ENCODE results near the gene MT1F. TPM values are rescaled to one million over a fixed set of nuclear protein-coding genes. Genes with fewer than 3 reads are reported as not detected.

Gene MT1F
- total RNA-seq, 2 donors from 2014 or later = 27.5 to 92.0 TPM

DNA sequence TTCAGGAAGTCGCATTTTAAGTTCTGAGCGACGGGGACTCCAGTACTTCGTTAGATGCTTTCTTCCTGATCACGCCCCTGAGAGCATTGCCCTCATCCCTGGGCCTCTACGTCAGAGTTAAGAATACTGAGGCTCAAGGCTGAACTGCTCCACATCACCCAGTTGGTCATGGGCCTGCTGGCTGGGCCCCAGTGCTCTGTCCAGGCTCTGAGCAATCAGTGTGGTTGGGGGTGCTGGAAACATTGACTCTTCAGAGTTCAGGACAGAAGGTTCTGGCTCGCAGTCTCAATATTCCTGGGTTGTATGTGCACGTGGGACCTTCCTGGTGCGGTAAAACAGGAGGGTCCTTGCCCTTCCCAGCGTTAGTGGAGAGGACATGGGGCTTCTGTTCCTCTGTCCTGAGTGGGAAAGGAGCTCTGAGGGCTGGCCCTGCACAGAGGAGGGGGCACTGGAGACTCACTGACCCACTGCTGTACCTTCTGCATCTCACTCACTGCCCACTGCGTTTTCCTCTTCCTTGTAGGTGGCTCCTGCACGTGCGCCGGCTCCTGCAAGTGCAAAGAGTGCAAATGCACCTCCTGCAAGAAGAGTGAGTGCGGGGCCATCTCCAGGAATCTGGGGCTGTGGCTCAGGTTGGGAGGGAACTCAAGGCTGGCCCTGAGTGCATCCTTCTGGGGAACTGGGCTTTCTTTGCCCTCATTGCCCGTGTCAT is 31.7 kb upstream of the MT1F start:
- intact Hi-C loops (cut with DNase I) = no loop called here
- H3K36me3 ChIP-seq (replicated peaks in 1 of 2; ENCODE audit: insufficient read depth in 1 of 2, low read depth in 2 of 2) = no peaks in the 10 kb centered on the region
- DNase-seq = peak; percentile 71 to 87 (median 80)
- H3K4me3 ChIP-seq = peak overlapping the region; percentile 29 to 40
- WGBS, 2 donors = 4 to 6% methylated on average over 14 to 16 of the region's 16 CpGs
- no peaks in the 10 kb centered on the region for H3K27me3 ChIP-seq
- peak overlapping the region; percentile 93 to 98 (median 98) for H3K27ac ChIP-seq
- no peaks in the 10 kb centered on the region for H3K9me3 ChIP-seq
- H3K4me1 ChIP-seq = peaks cover 30% of the 10 kb centered on the region
- ATAC-seq = peak; percentile 69
- TF ChIP-seq, protein P1, sequence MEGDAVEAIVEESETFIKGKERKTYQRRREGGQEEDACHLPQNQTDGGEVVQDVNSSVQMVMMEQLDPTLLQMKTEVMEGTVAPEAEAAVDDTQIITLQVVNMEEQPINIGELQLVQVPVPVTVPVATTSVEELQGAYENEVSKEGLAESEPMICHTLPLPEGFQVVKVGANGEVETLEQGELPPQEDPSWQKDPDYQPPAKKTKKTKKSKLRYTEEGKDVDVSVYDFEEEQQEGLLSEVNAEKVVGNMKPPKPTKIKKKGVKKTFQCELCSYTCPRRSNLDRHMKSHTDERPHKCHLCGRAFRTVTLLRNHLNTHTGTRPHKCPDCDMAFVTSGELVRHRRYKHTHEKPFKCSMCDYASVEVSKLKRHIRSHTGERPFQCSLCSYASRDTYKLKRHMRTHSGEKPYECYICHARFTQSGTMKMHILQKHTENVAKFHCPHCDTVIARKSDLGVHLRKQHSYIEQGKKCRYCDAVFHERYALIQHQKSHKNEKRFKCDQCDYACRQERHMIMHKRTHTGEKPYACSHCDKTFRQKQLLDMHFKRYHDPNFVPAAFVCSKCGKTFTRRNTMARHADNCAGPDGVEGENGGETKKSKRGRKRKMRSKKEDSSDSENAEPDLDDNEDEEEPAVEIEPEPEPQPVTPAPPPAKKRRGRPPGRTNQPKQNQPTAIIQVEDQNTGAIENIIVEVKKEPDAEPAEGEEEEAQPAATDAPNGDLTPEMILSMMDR (IDR thresholded peaks at IDR 0.05) = no peak
- no peak for TF ChIP-seq POLR2A (IDR thresholded peaks at IDR 0.05)

DNA sequence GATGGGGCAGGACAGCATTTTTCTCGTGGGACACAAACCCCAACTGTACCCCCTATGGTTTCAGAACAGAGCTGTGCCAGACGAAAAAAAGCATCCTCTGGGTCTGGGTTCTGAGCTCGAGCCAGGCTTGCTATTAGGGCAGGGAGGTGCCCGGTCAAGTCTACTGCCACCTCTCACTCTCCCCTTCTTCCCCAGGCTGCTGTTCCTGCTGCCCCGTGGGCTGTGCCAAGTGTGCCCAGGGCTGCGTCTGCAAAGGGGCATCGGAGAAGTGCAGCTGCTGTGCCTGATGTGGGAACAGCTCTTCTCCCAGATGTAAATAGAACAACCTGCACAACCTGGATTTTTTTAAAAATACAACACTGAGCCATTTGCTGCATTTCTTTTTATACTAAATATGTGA is 31.1 kb upstream of the MT1F start:
- ATAC-seq (no peak), DNase-seq (peak in 2 of 4 donors; percentile 29 to 54)
- Histone ChIP-seq H3K36me3 (replicated peaks in 1 of 2; ENCODE audit: insufficient read depth in 1 of 2, low read depth in 2 of 2) (no peaks in the 10 kb centered on the region), H3K9me3 (no peaks in the 10 kb centered on the region), H3K27me3 (no peaks in the 10 kb centered on the region), H3K27ac (peak overlapping the region; percentile 93 to 98 (median 98)), H3K4me3 (peak overlapping the region; percentile 29 to 40), H3K4me1 (peaks cover 36% of the 10 kb centered on the region)
- 13 to 19% methylated on average over 6 to 7 of the region's 7 CpGs for WGBS, 2 donors
- intact Hi-C loops (cut with DNase I) = no loop called here
- TF ChIP-seq, protein P1 (IDR thresholded peaks at IDR 0.05) = no peak
- no peak for TF ChIP-seq POLR2A (IDR thresholded peaks at IDR 0.05)

DNA sequence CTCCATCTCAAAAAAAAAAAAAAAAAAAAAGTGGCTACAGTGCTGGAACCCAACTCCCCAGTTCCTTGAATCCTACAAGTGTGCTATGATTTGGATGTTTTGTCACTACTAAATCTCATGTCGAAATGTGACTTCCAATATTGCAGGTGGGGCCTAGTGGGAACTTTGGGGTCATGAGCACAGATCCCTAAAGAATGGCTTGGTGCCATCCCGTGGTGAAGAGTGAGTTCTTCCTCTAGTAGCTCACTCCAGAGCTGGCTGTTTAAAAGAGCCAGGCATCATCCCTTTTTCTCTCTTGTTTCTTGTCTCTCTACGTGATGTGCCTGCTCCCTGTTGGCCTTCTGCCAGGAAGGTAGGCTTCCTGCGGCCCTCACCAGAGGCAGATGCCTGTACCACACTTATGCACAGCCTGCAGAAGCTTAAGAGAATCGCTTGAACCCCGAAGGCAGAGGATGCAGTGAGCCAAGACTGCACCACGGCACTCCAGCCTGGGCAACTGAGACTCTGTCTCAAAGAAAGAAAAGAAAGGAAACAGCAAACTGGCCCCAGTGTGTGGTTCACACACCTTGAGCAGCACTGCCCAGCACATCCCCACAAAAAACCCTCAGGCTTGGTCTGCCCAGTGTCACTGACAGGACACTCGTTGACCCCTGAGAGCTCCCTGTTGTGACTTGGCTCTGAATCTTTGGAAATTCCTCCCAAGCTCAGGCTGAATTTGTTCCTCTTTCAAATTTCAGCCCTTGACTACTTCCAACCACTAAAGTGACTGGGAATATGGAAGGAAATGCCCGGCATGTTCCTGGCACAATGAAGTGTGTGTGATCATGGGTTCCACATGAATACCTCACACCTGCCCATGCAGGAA is 29.0 kb upstream of the MT1F start:
- ATAC-seq = no peak
- 52 to 56% methylated on average over 8 to 9 of the region's 9 CpGs for WGBS, 2 donors

DNA sequence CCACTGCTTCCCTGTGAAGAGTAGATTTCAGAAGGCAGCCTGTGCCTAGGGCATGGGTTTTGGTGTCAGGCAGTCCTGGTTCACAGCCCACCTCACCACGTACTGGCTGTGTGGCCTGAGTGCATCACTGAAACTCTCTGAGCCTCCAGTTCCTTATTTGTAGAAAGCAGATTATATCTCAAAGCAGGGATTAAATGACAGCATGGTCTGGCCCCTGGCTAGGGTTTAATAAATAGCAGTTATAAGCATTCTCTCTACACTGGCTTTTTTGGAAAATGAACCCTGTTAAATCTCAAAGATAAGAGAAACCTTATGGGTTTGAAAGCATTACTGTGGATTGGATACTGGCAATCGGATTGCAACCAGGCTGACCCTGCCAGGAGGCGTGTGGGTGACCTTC is 28.2 kb upstream of the MT1F start:
- no peaks in the 10 kb centered on the region for H3K27me3 ChIP-seq
- no peak overlapping the region for H3K4me3 ChIP-seq
- intact Hi-C loops (cut with DNase I) = no loop called here
- 58 to 68% methylated on average over 3 of the region's 3 CpGs for WGBS, 2 donors
- no peaks in the 10 kb centered on the region for H3K9me3 ChIP-seq
- peak overlapping the region in 1 of 4 donors; percentile 98 for H3K27ac ChIP-seq
- peaks cover 48% of the 10 kb centered on the region for H3K4me1 ChIP-seq
- no peak for ATAC-seq
- H3K36me3 ChIP-seq (replicated peaks in 1 of 2; ENCODE audit: insufficient read depth in 1 of 2, low read depth in 2 of 2) = no peaks in the 10 kb centered on the region
- TF ChIP-seq, protein P1 (IDR thresholded peaks at IDR 0.05) = no peak
- TF ChIP-seq POLR2A (IDR thresholded peaks at IDR 0.05) = no peak
- DNase-seq = no peak

More for the DNA sequence above, 29.0 kb upstream of the MT1F start:
- no peak overlapping the region for H3K4me3 ChIP-seq
- no peak for TF ChIP-seq POLR2A (IDR thresholded peaks at IDR 0.05)
- TF ChIP-seq, protein P1 (IDR thresholded peaks at IDR 0.05) = no peak
- peaks cover 49% of the 10 kb centered on the region for H3K4me1 ChIP-seq
- no peaks in the 10 kb centered on the region for H3K36me3 ChIP-seq (replicated peaks in 1 of 2; ENCODE audit: insufficient read depth in 1 of 2, low read depth in 2 of 2)
- H3K27ac ChIP-seq = peak overlapping the region in 1 of 4 donors; percentile 98
- intact Hi-C loops (cut with DNase I) = no loop called here
- no peaks in the 10 kb centered on the region for H3K27me3 ChIP-seq
- H3K9me3 ChIP-seq = no peaks in the 10 kb centered on the region
- peak in 2 of 4 donors; percentile 18 to 37 for DNase-seq
